ENCODE data around the gene SLC7A6.

The SLC7A6 gene

GRCh38 chr16:68235108-68235886, 29.0 kb upstream of the SLC7A6 start:
- DNase-seq (ENCODE audit: low read depth in 2 of 2): no peak

DNA sequence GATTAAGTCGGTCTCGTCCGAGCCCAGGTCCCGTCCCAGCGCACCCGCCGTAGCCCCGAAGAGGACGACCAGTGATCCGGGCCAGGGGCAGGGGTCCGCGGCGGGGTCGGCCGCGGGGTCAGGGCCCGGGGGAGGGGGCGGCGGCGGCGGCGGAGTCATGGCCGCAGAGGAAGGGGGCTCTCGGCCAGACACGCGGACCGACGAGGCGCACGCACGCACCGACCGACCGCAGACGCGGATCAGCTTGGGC, 28.5 kb upstream of the SLC7A6 start, which contains the start of gene ESRP2:
TSS of gene ESRP2 (minus strand) at position 241 of the 250 bp plus-strand sequence. CDS start at position 159, 82 bp downstream.
- DNase-seq (ENCODE audit: low read depth in 2 of 2): no peak

DNA sequence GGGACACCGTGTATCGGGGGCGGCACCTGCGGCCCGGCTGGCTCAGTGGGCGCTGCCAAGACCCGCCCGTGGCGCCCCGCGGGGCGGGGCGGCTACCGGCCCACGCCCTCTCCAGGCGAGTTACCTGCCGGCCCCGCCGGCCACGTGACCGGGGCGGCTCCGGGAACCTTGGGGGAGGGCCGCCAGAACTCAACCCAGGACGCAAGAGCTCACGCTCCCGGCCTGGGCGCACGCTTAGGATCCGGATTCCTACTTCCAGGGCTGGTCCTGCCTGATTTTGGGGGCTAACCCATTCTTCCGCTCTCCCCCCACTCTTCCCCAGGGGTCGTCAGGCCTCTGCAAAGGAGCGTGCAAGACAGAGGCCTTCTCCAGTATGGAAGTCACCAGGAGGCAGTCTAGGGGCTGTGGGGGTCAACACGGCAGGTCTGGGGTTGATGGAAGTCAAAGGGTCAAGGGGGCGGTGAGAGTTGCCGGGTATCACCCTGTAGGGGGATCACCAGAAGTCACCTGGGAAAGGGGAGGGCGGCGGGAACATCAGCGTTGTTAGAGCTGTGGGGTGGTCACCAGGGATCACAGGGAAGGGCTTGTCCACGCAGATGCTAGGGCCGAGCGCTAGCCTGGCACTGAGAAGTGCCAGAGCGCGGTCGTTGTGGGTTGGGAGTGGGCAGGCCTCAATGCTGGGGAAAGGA, 28.0 kb upstream of the SLC7A6 start:
- peak in 1 of 2 donors; percentile 48 for DNase-seq (ENCODE audit: low read depth in 2 of 2)

DNA sequence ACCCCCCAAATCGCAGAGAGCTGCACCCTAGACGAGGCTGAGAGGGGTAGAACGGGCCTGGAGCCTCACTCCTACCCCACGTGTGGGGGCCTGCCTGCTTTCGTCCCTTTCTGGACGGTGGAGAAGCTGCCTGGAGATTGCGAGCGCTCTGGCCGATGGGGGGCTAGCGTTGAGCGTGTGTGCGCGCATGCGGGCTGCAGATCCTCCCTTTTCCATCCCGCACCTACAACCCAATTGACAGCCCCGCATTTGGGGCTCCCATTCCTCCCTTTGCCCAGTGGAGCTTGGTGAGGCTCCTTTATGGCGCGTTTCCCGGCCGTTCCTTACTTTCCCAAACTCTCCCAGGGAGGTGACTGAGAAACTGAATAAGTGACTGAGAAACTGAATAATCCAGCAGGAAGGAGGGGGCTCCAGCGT, 27.5 kb upstream of the SLC7A6 start:
- no peak for DNase-seq (ENCODE audit: low read depth in 2 of 2)

- peak; percentile 80 to 85 for DNase-seq (ENCODE audit: low read depth in 2 of 2)
Observed at GRCh38 chr16:68237243-68238028, 26.9 kb upstream of the SLC7A6 start.

GRCh38 chr16:68238029-68238345, 26.3 kb upstream of the SLC7A6 start:
- DNase-seq (ENCODE audit: low read depth in 2 of 2): no peak

DNA sequence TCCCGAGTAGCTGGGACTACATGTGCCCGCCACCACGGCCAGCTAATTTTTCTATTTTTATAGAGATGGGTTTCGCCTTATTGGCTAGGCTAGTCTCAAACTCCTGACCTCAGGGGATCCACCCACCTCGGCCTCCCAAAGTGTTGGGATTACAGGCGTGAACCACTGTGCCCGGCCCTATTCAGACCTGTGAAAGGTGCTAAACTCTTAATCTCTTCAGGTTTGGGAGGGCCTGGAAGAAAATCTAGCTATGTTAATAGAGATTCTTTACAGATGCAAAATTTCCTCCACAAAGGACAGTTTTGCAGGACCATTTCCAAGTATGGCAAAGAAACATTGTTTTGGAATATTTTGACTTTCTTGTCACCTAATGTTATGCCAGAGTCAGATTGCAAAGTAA, 22.2 kb upstream of the SLC7A6 start:
- DNase-seq (ENCODE audit: low read depth in 2 of 2): no peak

- no peak for DNase-seq (ENCODE audit: low read depth in 2 of 2)
Observed at GRCh38 chr16:68242926-68243858, 21.1 kb upstream of the SLC7A6 start.

DNA sequence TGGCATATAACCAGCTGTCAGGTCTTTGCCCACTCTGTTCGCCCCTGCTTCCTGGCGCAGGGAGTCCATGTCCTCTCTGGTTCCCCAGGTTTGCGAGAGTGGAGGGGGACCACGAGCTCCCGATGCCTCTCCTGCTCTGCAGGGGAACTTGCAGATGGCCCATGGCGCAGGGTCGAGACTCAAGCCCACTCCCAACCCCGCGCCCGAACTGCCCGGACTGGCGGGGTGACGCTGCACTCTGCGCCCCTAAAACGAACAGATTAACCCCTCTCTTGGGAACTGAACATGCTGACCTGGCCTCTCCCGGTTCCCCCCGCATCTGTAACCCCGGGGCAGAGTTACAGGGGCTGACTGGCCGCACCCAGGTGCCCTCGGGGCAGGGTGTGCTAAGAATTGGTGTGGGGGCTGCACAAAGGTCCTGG, 19.8 kb upstream of the SLC7A6 start:
- no peak for DNase-seq (ENCODE audit: low read depth in 2 of 2)

DNA sequence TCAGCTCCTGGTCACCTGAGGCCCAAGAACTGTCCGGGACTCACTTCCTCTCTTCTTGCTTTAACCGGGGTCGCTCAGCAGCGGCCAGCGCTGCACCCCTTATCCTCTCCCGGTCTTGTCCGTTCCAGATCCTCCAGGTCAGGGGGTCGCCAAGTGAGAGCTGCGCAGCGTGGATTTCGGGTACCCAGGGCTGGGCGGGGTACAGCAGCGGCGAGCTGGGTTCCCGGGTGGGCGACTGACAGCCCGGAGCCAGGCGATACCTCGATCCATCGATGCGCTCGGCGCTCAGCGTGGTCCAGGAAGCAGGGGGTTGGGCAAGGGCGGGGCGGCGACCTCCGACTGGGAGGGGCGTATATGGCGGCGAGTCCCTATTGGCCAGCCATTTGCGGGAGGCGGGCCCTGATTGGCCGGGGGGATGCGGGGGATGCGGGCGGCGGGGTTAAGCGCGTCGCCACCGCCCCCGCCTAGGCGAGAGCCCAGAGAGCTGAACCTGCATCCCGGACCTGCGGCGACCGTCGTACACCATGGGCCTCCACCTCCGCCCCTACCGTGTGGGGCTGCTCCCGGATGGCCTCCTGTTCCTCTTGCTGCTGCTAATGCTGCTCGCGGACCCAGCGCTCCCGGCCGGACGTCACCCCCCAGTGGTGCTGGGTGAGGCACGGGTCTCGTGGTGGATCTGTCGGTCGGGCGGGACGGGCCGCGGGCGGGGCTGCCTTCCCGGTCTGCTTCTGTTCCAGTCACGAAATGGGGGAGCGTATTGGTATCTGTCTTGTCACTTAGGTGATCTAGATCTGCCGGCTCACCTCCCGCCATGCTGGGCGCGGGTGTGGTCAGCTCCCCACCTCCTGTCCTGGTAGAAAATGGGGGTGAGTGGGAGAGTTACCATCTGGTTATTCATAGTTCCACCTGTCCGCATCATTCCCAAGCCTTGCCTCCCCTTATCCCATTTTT, 19.1 kb upstream of the SLC7A6 start, which contains the start of gene PLA2G15:
TSS of gene PLA2G15 (plus strand) at position 471 of the 951 bp plus-strand sequence. CDS start at position 525, 54 bp downstream.
- peak; percentile 93 to 95 for DNase-seq (ENCODE audit: low read depth in 2 of 2)

- DNase-seq (ENCODE audit: low read depth in 2 of 2): no peak
Observed at GRCh38 chr16:68246121-68246520, 18.2 kb upstream of the SLC7A6 start.

DNA sequence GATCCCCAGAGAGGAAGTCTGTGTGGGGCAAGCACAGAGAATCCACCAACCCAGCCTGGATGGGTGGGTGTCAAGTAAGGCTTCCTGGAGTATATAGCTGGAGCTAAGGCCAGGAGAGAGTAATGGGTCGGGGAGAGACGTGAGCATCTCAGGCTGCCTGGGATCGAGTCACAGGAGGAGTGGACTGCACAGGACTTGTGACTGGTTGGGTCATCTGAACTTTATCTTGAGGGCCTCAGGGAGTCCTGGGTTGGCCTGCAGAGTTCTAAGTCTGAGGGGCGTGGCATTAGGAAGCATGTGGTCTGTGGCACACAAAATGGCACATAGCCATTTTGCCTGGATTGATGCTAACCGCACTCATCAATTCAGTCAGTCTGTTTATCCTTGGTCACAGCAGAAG, 17.7 kb upstream of the SLC7A6 start:
- DNase-seq (ENCODE audit: low read depth in 2 of 2): no peak

GRCh38 chr16:68247400-68247799, 16.9 kb upstream of the SLC7A6 start:
- no peak for DNase-seq (ENCODE audit: low read depth in 2 of 2)

DNA sequence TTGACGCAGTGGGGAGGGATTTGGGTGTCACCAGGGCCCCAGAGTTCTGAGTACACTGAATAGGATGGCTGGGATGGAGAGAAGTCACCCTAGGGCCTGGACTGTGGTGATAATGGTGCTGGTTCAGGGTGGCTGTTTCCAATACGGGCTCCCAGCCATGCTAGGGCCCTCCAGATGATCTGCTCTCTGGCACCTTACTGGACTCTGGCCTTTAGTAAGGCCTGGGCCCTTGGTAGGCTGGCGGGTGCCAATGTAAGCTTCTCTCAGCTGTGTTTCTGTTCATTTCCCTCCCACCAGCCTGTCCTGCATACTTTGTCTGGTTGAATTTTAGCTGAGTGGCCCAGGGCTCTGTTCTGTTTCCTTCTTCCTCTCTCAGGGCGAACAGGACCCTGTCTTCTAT, 16.4 kb upstream of the SLC7A6 start:
- no peak for DNase-seq (ENCODE audit: low read depth in 2 of 2)

DNA sequence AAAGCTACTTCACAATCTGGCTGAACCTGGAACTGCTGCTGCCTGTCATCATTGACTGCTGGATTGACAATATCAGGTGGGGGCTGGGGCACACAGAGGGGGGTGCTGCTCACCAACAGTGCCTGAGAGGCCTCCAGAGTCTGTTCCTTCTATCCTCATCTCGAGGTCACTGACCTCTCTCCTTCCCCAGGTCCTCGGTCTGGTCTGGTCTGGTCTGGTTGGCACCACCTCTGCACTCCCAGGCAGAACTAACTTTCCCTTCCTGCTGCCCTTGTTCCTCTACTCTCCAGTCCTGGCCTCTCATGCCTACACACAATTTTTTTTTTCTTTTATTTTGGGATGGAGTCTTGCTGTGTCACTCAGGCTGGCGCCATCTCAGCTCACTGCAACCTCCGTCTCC, 15.0 kb upstream of the SLC7A6 start:
- no peak for DNase-seq (ENCODE audit: low read depth in 2 of 2)

GRCh38 chr16:68250951-68251350, 13.4 kb upstream of the SLC7A6 start:
- no peak for DNase-seq (ENCODE audit: low read depth in 2 of 2)

DNA sequence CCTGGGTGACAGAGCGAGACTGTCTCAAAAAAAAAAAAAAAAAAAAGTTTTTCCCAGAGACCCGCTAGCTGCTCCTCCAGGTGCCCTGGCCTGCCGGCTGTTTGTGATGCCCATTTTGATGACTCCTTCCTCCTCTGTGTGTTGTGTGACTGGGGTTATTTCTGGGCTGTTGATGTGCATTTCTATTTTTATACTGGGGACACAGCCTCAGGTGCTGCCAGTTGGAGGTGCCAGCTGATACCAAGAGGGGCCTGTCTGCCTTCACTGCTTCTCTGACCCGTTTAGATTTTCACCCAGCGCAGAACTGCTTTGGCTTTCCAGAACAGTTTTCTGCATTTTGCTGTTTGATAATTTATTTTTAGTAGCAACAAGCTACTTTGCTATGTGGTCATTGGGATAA, 12.5 kb upstream of the SLC7A6 start:
- DNase-seq (ENCODE audit: low read depth in 2 of 2): no peak

DNA sequence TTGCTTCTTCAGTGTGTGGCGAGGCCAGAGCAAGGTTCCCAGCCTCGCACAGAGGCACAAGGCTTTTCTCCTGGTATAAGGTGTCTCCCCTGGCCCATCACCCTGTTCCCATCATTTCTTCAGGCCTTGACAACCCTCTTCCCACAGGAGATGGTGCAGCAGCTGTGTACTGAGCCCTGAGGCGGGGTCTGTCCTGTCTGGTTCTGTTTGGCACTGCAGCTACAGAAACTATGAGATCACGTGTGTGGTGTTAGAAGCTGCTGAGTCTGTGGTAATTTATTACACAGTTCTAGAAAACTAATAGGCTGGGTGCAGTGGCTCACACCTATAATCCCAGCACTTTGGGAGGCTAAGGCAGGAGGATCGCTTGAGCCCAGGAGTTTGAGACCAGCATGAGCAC, 11.9 kb upstream of the SLC7A6 start:
- no peak for DNase-seq (ENCODE audit: low read depth in 2 of 2)

DNA sequence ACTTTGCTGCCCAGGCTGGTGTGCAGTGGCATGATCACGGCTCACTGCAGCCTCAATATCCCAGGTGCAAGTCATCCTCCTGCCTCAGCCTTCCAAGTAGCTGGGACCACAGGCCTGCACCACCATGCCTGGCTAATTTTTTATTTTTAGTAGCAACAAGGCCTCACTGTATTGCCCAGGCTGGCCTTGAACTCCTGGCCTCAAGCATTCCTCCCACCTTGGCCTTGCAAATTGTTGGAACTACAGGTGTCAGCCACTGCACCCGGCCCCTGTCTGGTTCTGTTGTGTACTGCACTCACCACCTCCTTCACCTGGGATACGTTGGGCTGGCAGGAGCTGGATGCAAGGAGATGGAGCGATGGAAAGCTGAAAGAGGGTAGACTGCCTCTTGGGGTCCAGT, 10.6 kb upstream of the SLC7A6 start:
- no peak for DNase-seq (ENCODE audit: low read depth in 2 of 2)

- DNase-seq (ENCODE audit: low read depth in 2 of 2): no peak
Observed at GRCh38 chr16:68255712-68256111, 8.6 kb upstream of the SLC7A6 start.
